ENCODE measurements around the gene NDFIP1. TPM values are rescaled to one million over a fixed set of nuclear protein-coding genes. Genes with fewer than 3 reads are reported as not detected.

Gene NDFIP1
- total and polyA plus RNA-seq, 2 of the 8 experiments (the other 6 are each of a cell fraction or from before 2014, with no cell fraction given) = 8.8 to 27.1 TPM

GRCh38 chr5:142107036-142107735 is 1.4 kb upstream of the NDFIP1 start:
- Histone ChIP-seq H3K14ac (ENCODE audit: insufficient read length) (no peak overlapping the region), H3K9ac (replicated peaks in 1 of 4; ENCODE audit: extremely low read depth in 1 of 4, low read depth in 3 of 4, low read length in 3 of 4) (no peak overlapping the region), H3K79me1 (ENCODE audit: low read depth, low read length) (peaks cover 3% of the 10 kb centered on the region; the same call in 1 of the 2 replicates), H3K79me2 (ENCODE audit: control insufficient read depth in 1 of 2, insufficient read depth in 2 of 2, low read length in 2 of 2) (peaks cover 0 to 24% of the 10 kb centered on the region in 2 experiments; a peak in 3 of 4 replicates), H4K91ac (replicated peaks; ENCODE audit: insufficient read length, low read length) (no peak overlapping the region), H3K18ac (ENCODE audit: extremely low read depth, low read length) (no peak overlapping the region), H3K23me2 (ENCODE audit: low read depth, low read length) (peaks cover 7% of the 10 kb centered on the region), H3K4me3 (ENCODE audit: extremely low read depth in 1 of 4, insufficient read depth in 2 of 4, low read depth in 3 of 4, low read length in 4 of 4) (no peak overlapping the region), H3K56ac (replicated peaks; ENCODE audit: insufficient read length, low read depth, low read length) (no peak overlapping the region), H2BK120ac (replicated peaks; ENCODE audit: low read depth, low read length) (no peak overlapping the region), H2BK12ac (ENCODE audit: low read depth, low read length) (no peak overlapping the region), H3K9me3 (ENCODE audit: insufficient read depth in 2 of 2, low read depth in 1 of 2, low read length in 1 of 2) (no peaks in the 10 kb centered on the region), H2BK5ac (ENCODE audit: low read depth, low read length) (no peak overlapping the region), H3K27ac (ENCODE audit: low read depth, low read length) (no peak overlapping the region), H3K4ac (replicated peaks; ENCODE audit: insufficient read length, low read depth, low read length) (no peak overlapping the region), H3K4me2 (ENCODE audit: insufficient read depth in 1 of 2, low read depth in 2 of 2, low read length in 2 of 2) (no peak overlapping the region), H4K5ac (ENCODE audit: insufficient read length, low read depth, low read length) (no peak overlapping the region), H4K8ac (ENCODE audit: extremely low read depth, insufficient read depth, low read length) (no peak overlapping the region), H4K20me1 (replicated peaks in 1 of 2; ENCODE audit: control insufficient read depth in 1 of 2, insufficient read depth in 2 of 2, low read length in 2 of 2) (peaks cover 0 to 1% of the 10 kb centered on the region in 2 experiments), H3K4me1 (replicated peaks in 1 of 4; ENCODE audit: control insufficient read depth in 3 of 4, insufficient read depth in 4 of 4, low read length in 3 of 4) (peaks cover 2 to 7% (median 5%) of the 10 kb centered on the region in 4 experiments; a peak in 6 of 7 replicates), H2BK15ac (ENCODE audit: low read length) (no peak overlapping the region), H3K36me3 (ENCODE audit: control insufficient read depth in 2 of 4, insufficient read depth in 4 of 4, low read length in 3 of 4) (no peaks in the 10 kb centered on the region), H2AK5ac (ENCODE audit: low read depth, low read length) (no peak overlapping the region), H3K23ac (ENCODE audit: insufficient read length) (no peak overlapping the region), H3K27me3 (replicated peaks in 1 of 4; ENCODE audit: control insufficient read depth in 3 of 4, extremely low read depth in 1 of 4, insufficient read depth in 3 of 4, low read length in 3 of 4) (peaks cover 0 to 5% (median 3%) of the 10 kb centered on the region in 4 experiments; a peak in 6 of 7 replicates), H2AFZ (ENCODE audit: low read length) (no peak overlapping the region), H2BK20ac (ENCODE audit: low read length) (no peak overlapping the region)
- ChIA-PET CTCF (ENCODE audit: partially characterized antibody) (interaction anchor here (1.0 to 2.0 kb wide), 6 partner anchors 14 to 548 kb away, joined by 3 to 5 read pairs (median 4); no protein-coding TSS in a partner anchor), POLR2A (ENCODE audit: partially characterized antibody) (interaction anchor here (0.5 to 1.4 kb wide), 4 partner anchors 12 to 94 kb away, joined by 3 to 6 read pairs (median 4); partner anchors contain the start of gene GNPDA1)
- 88% methylated on average over 2 of the region's 2 CpGs; no CpG with 5 or more reads in 1 of the 2 experiments for WGBS, 2 experiments (ENCODE audit: extremely low coverage in 1 of 2, insufficient coverage in 1 of 2, insufficient read length in 1 of 2, insufficient replicate concordance in 2 of 2, low coverage in 1 of 2, low lambda C conversion rate in 2 of 2, missing lambda C conversion rate in 1 of 2)
- FAIRE-seq (no peak), DNase-seq (ENCODE audit: low read depth in 1 of 2, low spot score in 2 of 2) (no peak)
- no peak for TF ChIP-seq RXRA (IDR thresholded peaks at IDR 0.05; ENCODE audit: insufficient read depth, low read depth, low read length)
- TF ChIP-seq POLR2AphosphoS5 (IDR thresholded peaks at IDR 0.05; ENCODE audit: low read depth, low read length) = no peak
- no peak for TF ChIP-seq SIN3A (conservative IDR thresholded peaks at IDR 0.05 in 1 of 2, IDR thresholded peaks at IDR 0.05 in 1 of 2; ENCODE audit: low read depth in 1 of 2, low read length in 2 of 2)
- TF ChIP-seq SIX5 (IDR thresholded peaks at IDR 0.05; ENCODE audit: low read depth, low read length) = no peak
- TF ChIP-seq CTCF (IDR thresholded peaks at IDR 0.05; ENCODE audit: control extremely low read depth in 1 of 3, insufficient read depth in 1 of 3, low read depth in 1 of 3, low read length in 3 of 3) = no peak
- TF ChIP-seq JUND (IDR thresholded peaks at IDR 0.05; ENCODE audit: low read length) = no peak
- no peak for TF ChIP-seq CBX8 (IDR thresholded peaks at IDR 0.05; ENCODE audit: borderline replicate concordance, low read depth, low read length)
- no peak for TF ChIP-seq SP4 (IDR thresholded peaks at IDR 0.05; ENCODE audit: low read length)
- no peak for TF ChIP-seq TCF12 (IDR thresholded peaks at IDR 0.05; ENCODE audit: low read depth, low read length)
- no peak for TF ChIP-seq GABPA (IDR thresholded peaks at IDR 0.05; ENCODE audit: borderline replicate concordance, insufficient read depth, low read length)
